ENCODE results near the gene MAPRE3. TPM values are rescaled to one million over a fixed set of nuclear protein-coding genes. Genes with fewer than 3 reads are reported as not detected.

The MAPRE3 gene
- total RNA-seq = 1.3 and 2.0 TPM in 2 replicates

DNA sequence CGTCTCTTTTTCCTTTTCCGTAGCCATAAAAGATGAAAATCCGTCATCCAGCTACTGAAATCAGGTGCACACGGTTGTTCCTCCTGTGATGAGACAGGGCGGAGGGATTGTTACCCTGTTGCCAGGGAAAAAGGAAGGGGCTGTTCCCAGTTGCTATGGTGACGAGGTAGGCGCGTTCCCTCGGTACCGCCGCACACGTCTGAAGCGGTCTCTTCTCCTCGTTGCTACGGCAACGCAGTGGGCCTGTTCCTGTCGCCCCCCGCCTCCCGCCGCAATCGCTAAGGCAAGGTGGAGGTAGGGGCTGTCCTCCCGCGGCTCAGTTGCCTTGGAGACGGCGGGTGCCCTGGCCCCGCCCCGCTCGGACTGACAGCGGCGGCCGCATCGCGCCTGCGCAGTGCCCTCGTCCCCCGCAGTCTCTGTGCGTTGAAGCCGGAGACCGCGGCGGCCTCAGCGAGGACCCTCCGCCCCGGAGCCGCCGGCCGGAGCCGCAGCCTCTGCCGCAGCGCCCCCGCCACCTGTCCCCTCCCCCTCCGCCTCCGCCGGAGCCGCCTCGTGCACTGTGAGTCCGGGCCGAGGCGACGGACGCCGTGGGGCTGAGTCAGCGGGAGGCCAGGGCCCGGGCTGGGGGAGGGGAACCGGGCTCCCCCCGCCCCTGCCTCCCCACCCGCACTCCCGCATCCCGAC, at the start of gene MAPRE3:
Gene MAPRE3, plus strand, starts transcription at position 394 of the 684 bp plus-strand sequence. CDS start 51,582 bp downstream, outside the sequence.

DNA sequence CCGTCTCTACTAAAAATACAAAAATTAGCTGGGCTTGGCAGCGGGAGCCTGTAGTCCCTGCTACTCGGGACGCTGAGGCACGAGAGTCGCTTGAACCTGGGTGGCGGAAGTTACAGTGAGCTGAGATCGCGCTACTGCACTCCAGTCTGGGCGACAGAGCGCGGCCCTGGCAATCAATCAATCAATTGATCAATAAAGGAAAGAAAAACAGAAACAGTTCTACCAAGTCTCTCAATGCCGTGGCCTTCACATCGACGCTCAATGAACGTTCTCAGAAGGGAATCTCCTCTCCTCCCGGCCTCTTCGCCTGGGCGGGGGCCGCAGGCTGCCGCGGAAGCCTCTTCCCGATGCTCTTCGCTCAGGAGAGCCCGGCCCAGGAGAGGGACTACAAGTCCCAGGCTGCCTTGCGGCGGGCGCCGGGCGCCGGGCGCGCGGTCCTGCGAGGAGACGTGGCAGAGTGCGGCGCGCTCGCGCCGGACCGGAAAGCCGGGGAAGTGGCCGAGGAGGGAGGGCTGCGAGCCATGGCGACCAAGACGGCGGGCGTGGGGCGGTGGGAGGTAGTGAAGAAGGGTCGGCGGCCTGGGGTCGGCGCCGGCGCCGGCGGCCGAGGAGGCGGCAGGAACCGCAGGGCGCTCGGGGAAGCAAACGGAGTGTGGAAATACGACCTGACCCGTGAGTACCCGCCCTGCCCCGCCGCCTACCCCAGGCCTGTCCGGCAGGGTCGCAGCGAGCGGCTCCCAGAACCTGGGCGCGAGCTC, 62.2 kb downstream of the MAPRE3 start, which contains the start of gene TMEM214:
Gene TMEM214, plus strand, starts transcription at position 471 of the 758 bp plus-strand sequence. Its CDS starts 51 bp downstream, at position 522.

DNA sequence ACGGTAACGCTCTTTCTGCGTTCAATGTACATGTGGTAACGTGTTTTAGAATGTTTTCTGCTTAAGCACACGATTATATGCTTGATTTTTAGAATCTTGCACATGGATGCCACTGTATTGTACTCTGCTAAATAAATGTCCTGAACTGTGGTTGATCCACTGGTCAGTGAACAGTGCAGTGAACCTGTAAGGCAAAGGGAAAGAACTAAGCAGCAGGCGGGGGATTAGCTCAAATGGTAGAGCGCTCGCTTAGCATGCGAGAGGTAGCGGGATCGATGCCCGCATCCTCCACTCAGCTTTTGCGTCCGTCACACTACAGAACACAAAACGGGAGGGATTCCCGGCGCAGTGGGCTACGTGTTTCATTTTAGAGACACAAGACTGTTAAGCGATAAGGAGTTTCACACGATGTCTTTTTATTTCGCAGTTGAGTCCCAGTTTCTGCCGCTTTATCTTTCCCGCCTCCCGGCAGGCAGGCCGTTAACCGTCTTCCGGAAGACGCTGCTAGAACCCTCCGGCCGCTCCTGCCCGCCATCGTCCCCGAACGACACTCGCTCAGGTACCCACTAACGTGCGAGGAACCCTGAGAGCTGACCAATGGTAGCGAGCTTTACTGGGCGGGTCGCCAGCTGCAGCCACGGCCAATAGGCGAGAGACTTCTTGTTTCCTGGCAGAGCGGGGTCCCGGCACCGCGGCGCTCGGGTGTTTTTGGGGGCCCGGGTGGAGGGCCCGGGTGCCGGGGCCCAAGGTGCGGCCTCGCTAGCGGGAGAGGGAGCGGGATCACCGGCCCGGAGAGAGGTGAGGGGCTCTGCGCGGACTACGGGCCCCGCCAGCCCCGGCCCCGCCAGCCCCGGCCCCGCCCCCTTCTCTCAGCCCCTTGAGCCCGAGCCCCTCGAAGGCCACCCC, 80.8 kb downstream of the MAPRE3 start, which contains the start of gene AGBL5:
Gene AGBL5, plus strand, starts transcription at position 673 of the 906 bp plus-strand sequence. CDS start 1,291 bp downstream, outside the sequence.

DNA sequence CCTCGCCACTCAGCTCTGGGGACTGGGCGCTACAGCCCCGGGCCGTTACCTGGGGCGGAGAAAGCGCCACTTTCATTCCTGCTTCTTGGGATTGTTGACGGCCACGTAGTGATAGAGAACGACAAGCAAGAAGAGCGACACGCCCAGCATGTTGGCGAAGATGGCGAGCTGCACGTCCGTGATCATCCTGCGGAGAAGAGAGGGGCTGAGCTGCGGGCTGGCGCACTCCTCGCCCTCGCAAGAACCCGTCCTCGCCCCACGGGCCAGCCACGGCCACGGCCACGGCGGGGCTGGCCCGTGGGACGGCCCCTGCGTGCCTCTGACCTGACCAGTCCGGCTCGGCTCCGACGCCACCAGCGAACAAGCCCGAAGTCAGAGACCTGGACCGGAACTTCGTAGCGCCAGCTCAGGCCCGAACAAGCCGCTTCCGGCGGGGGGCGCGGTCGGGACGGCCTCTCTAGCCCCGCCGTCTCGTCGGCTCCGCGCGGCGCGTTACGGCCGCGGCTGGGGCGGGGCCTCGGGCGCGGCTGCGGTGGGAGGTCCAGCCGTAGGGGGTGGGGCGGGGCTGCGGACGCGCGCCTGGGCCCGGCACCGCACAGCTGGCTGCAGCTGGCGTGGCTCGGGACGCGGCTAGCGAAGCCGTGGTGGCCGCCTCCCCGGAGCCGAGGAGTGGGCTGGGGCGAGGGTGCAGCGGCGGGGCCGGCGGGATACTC, 101.0 kb downstream of the MAPRE3 start, which contains the start of gene OST4:
Gene OST4, minus strand, starts transcription at position 378 of the 713 bp plus-strand sequence.

Other genes starting within 250 kb of the MAPRE3 start
- 51.8 and 73.0 TPM in 2 replicates for gene SLC35F6, start 206.4 kb upstream of the MAPRE3 start, total RNA-seq
- 4.6 and 51.2 TPM in 2 replicates for gene CENPA, start 184.6 kb upstream of the MAPRE3 start, total RNA-seq
- gene DPYSL5, start 122.5 kb upstream of the MAPRE3 start, total RNA-seq = 0.16 TPM in 1 of 2 replicates, not detected in the other
- 44.6 and 49.4 TPM in 2 replicates for gene TMEM214, start 62.3 kb downstream of the MAPRE3 start, total RNA-seq
- 18.1 and 33.8 TPM in 2 replicates for gene AGBL5, start 81.0 kb downstream of the MAPRE3 start, total RNA-seq
- gene OST4, start 101.0 kb downstream of the MAPRE3 start, total RNA-seq = 419 and 436 TPM in 2 replicates
- gene EMILIN1, start 108.0 kb downstream of the MAPRE3 start, total RNA-seq = 15.2 and 79.6 TPM in 2 replicates
- gene KHK, start 116.1 kb downstream of the MAPRE3 start, total RNA-seq = 2.5 and 5.4 TPM in 2 replicates
- gene CGREF1, start 148.5 kb downstream of the MAPRE3 start, total RNA-seq = 2.4 and 2.5 TPM in 2 replicates
- 0.16 and 0.89 TPM in 2 replicates for gene ABHD1, start 153.2 kb downstream of the MAPRE3 start, total RNA-seq
- 41.6 and 72.5 TPM in 2 replicates for gene PREB, start 164.0 kb downstream of the MAPRE3 start, total RNA-seq
- gene PRR30, start 168.8 kb downstream of the MAPRE3 start, total RNA-seq = not detected in 2 replicates
- not detected in 2 replicates for gene TCF23, start 178.4 kb downstream of the MAPRE3 start, total RNA-seq
- gene ATRAID, start 241.4 kb downstream of the MAPRE3 start, total RNA-seq = 164 and 249 TPM in 2 replicates
- gene SLC5A6, start 241.6 kb downstream of the MAPRE3 start, total RNA-seq = 28.4 and 63.9 TPM in 2 replicates
- gene CAD, start 246.7 kb downstream of the MAPRE3 start, total RNA-seq = 66.8 and 124 TPM in 2 replicates

All from mesangial cell (primary cell).